Stimulated activated CD8-positive, alpha-beta memory T cell treated with anti-CD3 and anti-CD28 coated beads, Interleukin-2, amount 100 ng/mL, for 1 hour (primary cell): ENCODE results near the gene CALY.
"Not testable (repeated sequence)": the region's sequence is repeated elsewhere in the genome, so short reads cannot be mapped to it uniquely, and the experiment has no call there.

Source experiments
- DNase-seq, 2 donors: peaks; one replicate each; pipeline ENCODE4 v3.0.0-alpha.2; 2020; ENCODE audit warnings: low read depth in 2 of 2

Gene CALY

GRCh38 chr10:133336577-133337369 lies at the start of gene CALY:
CALY (minus strand) TSS chr10:133336896; CDS start chr10:133328989, 7,907 bp downstream.
- peak; percentile 55 to 66 for DNase-seq

GRCh38 chr10:133385214-133385613 lies 48.5 kb upstream of the CALY start:
- no peak for DNase-seq

- no peak for DNase-seq
Observed at GRCh38 chr10:133384071-133384470, 47.4 kb upstream of the CALY start.

DNA sequence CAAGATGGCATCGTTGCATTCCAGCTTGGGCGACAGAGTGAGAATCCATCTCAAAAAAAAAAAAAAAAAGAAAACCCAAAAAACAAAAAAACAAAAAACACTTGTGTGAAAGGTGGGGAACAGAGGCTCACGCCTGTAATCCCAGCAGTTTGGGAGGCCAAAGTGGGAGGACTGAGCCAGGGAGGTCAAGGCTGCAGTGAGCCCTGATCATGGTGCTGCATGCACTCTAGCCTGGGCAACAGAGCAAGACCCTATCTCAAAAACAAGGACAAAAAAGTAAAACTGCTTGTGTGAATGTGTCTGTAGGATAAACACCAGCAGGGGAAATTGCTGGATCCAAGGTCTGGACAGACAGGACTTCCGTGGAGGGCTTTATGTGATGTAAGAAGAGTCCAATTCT lies 46.9 kb upstream of the CALY start:
- DNase-seq: no peak

- DNase-seq: no peak
Observed at GRCh38 chr10:133381036-133381435, 44.3 kb upstream of the CALY start.

DNA sequence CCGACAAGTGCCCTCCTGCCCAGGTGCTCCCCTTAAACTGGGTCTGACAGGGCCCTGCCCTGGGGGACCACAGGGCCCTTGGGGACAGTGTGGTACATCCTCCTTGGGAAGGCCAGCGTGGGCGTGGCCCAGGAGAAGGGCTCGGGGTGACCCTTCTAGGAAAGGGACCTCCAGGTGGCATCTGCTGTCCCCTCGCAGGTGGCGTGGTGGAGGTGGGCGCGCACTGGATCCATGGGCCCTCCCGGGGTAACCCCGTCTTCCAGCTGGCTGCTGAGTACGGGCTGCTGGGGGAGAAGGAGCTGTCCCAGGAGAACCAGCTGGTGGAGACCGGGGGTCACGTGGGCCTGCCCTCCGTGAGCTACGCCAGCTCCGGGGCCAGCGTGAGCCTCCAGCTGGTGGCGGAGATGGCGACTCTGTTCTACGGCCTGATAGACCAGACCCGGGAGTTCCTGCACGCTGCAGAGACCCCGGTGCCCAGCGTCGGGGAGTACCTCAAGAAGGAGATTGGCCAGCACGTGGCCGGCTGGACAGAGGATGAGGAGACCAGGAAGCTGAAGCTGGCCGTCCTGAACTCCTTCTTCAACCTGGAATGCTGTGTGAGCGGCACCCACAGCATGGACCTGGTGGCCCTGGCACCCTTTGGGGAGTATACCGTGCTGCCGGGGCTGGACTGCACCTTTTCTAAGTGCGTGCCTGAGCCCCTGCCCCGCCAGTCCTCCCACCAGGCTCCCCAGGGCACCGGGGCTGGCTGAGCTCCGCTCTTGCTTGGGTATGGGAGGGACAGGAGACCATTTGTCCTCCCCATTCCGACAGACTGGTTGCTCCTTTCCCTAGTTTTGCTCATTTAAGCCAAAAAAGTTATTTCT lies 43.3 kb upstream of the CALY start:
- no peak for DNase-seq

DNA sequence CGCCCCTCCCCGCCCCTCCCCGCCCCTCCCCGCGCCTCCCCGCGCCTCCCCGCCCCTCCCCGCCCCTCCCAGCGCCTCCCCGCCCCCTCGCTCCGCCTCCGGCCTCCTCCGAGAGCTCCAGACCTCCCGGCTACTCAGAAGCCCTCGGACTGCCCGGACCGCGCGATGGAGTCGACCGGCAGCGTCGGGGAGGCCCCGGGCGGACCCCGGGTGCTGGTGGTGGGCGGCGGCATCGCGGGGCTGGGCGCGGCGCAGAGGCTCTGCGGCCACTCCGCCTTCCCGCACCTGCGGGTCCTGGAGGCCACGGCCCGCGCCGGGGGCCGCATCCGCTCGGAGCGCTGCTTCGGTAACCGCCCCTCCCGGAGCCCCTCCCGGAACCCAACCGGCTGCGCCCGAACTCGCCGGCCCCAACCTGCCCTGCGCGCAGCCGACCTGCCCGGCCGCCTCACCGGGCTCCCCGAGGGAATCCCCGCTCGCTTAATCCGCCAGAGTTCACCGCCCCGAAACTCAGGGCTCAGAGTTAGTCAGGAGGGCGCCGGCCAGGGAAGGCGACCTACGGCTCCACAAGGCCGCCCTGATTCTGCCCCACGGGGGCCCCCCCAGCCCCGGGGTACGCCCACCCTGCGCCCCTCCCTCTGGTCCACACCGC lies 42.6 kb upstream of the CALY start, which contains the start of gene PAOX:
PAOX (plus strand) TSS at position 111 of the 649 bp plus-strand sequence; CDS start at position 166, 55 bp downstream.
- no peak for DNase-seq

- no peak for DNase-seq
Observed at GRCh38 chr10:133378251-133379096, 41.8 kb upstream of the CALY start.

- no peak for DNase-seq
Observed at GRCh38 chr10:133377818-133378250, 41.1 kb upstream of the CALY start.

- DNase-seq: no peak
Observed at GRCh38 chr10:133377025-133377817, 40.5 kb upstream of the CALY start.

- DNase-seq: not testable (repeated sequence)
Observed at GRCh38 chr10:133376183-133376582, 39.5 kb upstream of the CALY start.

DNA sequence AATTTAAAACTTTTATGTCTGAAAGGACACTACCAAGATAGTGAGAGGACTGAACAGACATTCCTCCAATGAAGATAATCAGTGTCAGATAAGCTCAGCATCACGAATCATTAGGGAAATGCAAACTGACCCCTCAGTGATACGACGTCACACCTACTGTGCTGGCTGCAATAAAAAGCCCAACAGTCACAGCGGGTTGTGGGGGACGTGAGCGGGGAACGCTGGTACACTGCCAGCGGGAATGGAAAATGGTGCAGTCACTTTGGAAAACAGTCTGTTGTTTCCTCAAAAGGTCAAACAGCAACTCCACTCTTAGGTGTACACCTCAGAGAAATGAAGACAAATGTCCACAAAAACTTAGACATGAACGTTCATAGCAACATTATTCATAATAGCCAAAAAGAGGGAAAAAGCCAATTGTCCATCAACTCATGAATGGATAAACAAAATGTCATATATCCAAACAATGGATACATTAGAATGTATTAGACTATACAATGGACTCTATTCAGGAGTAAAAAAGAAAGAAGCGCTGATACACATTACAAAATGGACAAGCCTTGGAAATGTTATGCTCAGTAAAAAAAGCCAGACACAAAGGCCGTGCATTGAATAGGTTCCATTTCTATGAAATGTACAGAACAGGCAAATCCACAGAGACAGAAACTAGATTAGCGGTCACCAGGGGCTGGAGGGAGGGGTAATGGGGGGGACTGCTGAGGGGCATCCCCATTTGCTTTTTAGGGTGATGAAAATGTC lies 38.8 kb upstream of the CALY start:
- no peak for DNase-seq

- DNase-seq: peak; percentile 80 to 88
Observed at GRCh38 chr10:133373174-133374090, 36.7 kb upstream of the CALY start, which contains the start of gene ECHS1. ECHS1 (minus strand) TSS chr10:133373354; CDS start chr10:133373333, 21 bp downstream.

GRCh38 chr10:133372507-133372906 lies 35.8 kb upstream of the CALY start:
- no peak for DNase-seq

DNA sequence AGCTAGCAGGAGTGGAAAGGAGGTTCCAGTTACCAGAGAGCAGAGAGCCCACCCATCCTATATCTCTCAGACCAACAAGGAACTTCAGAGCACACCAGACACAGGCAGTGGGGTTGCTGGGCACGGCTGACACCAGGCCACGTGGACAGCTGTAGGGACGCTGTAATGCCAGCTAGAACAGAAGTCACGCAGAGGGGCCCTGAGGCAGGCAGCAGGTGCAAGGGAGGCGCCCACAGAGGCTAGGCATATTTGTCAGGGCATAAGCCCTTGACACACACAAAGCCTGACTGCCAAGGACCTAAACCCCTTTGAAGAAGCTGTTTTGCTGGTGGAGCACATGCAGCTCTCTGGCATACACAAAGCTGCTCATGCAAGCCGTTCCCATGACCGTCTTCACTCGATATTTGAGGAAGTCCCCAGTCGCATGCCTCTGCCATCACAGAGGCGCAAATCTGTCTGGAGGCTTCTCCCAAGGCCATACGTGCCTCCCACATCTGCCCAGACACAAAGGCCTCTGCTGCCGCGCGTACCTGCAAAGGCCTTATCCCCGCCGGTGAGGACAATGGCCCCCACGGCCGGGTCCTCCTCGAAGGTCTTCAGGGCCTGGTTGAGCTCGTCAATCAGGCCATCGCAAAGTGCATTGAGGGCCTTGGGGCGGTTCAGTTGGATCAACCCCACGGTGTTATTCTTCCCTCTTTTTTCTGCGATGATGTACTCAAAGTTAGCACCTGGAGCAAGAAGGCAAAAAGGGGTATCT lies 33.5 kb upstream of the CALY start:
- DNase-seq: no peak

DNA sequence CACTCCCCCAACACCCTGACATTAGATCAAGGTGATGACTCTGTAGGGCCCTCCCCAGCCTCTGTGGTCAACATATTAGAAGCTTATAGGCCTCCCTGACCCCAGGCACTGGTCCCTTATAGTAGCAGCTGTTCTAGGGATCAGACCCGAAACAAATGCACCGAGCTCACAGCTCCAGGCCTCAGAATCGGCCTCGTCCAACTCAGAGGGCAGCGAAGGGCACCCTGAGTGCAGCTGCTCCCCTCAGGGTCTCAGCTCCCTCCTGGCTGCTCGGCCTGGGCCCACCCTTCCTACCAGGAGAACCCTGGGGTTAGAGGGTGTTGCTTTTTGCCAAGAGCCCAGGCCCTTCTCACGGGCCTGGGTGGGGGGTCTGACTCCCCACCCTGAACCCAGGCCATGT lies 31.5 kb upstream of the CALY start:
- no peak for DNase-seq

GRCh38 chr10:133367461-133367860 lies 30.8 kb upstream of the CALY start:
- not testable (repeated sequence) for DNase-seq

- no peak for DNase-seq
Observed at GRCh38 chr10:133366751-133367150, 30.1 kb upstream of the CALY start.
